ENCODE data around the gene GBX2. TPM values are rescaled to one million over a fixed set of nuclear protein-coding genes. Genes with fewer than 3 reads are reported as not detected.

Gene GBX2
- total and polyA plus RNA-seq, 7 donors = not detected

DNA sequence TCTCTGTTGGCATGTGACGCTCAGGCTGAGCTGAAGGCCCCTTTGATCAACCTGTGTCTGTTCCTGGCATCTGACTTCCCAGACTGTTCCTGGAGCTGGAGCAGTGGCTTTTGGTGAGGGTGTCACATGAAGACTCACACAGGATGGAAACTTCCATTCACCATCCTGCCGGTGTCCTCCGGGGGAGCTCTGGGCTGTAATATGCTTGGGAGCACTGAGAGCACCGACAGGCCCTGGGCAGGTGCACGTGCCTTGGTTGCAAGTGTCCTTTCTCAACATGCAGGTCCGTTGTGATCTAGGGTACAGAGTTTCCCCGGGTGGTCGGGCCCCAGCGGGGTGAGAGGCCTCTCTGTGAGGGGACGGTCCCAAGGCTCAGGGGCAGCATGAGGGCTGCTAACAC lies 24.8 kb upstream of the GBX2 start:
- no peaks in the 10 kb centered on the region for H3K4me1 ChIP-seq
- H3K27ac ChIP-seq = no peak overlapping the region
- H3K36me3 ChIP-seq (ENCODE audit: insufficient read depth in 1 of 2, low read depth in 1 of 2) = no peaks in the 10 kb centered on the region
- H3K4me3 ChIP-seq = no peak overlapping the region
- TF ChIP-seq, protein P1, sequence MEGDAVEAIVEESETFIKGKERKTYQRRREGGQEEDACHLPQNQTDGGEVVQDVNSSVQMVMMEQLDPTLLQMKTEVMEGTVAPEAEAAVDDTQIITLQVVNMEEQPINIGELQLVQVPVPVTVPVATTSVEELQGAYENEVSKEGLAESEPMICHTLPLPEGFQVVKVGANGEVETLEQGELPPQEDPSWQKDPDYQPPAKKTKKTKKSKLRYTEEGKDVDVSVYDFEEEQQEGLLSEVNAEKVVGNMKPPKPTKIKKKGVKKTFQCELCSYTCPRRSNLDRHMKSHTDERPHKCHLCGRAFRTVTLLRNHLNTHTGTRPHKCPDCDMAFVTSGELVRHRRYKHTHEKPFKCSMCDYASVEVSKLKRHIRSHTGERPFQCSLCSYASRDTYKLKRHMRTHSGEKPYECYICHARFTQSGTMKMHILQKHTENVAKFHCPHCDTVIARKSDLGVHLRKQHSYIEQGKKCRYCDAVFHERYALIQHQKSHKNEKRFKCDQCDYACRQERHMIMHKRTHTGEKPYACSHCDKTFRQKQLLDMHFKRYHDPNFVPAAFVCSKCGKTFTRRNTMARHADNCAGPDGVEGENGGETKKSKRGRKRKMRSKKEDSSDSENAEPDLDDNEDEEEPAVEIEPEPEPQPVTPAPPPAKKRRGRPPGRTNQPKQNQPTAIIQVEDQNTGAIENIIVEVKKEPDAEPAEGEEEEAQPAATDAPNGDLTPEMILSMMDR (IDR thresholded peaks at IDR 0.05) = no peak
- H3K27me3 ChIP-seq (ENCODE audit: insufficient read depth in 3 of 3, low read length in 2 of 3) = no peaks in the 10 kb centered on the region
- intact Hi-C loops (cut with DNase I) = no loop called here
- H3K9me3 ChIP-seq = no peaks in the 10 kb centered on the region
- ATAC-seq (no peak), DNase-seq (no peak)
- WGBS, 3 donors = 75 to 80% (median 76%) methylated on average over 10 of the region's 10 CpGs

DNA sequence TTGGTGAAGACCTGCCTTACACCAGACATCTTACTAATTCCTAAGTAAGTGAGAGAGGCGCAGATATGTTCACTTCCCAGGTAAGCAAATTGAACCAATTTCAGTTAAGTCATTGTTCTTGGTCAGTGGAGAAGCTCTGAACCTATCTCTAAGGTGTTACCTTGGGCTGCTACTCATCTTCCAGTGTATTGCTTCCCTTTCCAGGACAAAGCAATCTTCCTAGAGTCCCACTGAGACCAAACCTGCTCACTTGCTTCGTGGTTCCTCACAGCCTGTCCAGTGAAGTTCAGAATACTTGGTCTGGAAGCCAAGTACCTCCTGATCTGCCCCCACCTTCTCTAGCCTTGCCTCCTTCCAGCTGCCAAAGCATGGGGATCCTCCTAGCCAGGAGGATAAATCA lies 22.5 kb upstream of the GBX2 start:
- H3K27ac ChIP-seq = no peak overlapping the region
- H3K36me3 ChIP-seq (ENCODE audit: insufficient read depth in 1 of 2, low read depth in 1 of 2) = no peaks in the 10 kb centered on the region
- WGBS, 3 donors = 88 to 96% (median 90%) methylated on average over 2 of the region's 2 CpGs
- H3K4me3 ChIP-seq = no peak overlapping the region
- intact Hi-C loops (cut with DNase I) = no loop called here
- TF ChIP-seq, protein P1 (IDR thresholded peaks at IDR 0.05) = no peak
- no peaks in the 10 kb centered on the region for H3K4me1 ChIP-seq
- no peak for ATAC-seq
- H3K27me3 ChIP-seq (ENCODE audit: insufficient read depth in 3 of 3, low read length in 2 of 3) = no peaks in the 10 kb centered on the region
- DNase-seq = no peak
- no peaks in the 10 kb centered on the region for H3K9me3 ChIP-seq

DNA sequence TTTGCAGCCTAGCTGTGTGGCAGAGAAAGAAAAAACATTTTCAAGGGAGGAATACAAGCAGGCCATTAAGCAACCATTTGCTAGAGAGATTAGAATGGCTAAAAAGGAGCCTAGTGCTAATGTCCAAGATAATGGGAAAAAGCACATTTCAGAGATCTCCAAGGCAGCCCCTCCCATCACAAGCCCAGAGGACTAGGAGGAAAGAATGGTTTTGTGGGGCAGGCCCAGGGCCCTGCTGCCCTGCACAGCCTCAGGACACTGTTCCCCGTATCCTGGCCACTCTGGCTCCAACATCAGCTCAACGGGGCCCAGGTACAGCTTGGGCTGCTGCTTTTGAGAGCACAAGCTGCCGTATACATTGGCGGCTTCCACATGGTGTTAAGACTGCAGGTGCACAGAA lies 16.5 kb upstream of the GBX2 start:
- peaks cover under 1% of the 10 kb centered on the region for H3K4me1 ChIP-seq
- H3K4me3 ChIP-seq = no peak overlapping the region
- no peak for ATAC-seq
- H3K27me3 ChIP-seq (ENCODE audit: insufficient read depth in 3 of 3, low read length in 2 of 3) = peaks cover 3 to 25% (median 3%) of the 10 kb centered on the region in 3 donors
- intact Hi-C loops (cut with DNase I) = loop anchor here in 1 of 2 donors (5.0 kb wide), 1 partner anchor 382 kb away; no protein-coding TSS in a partner anchor
- no peaks in the 10 kb centered on the region for H3K9me3 ChIP-seq
- DNase-seq = no peak
- no peak overlapping the region for H3K27ac ChIP-seq
- no peaks in the 10 kb centered on the region for H3K36me3 ChIP-seq (ENCODE audit: insufficient read depth in 1 of 2, low read depth in 1 of 2)
- TF ChIP-seq, protein P1 (IDR thresholded peaks at IDR 0.05) = no peak
- 94 to 100% (median 95%) methylated on average over 4 of the region's 4 CpGs for WGBS, 3 donors

DNA sequence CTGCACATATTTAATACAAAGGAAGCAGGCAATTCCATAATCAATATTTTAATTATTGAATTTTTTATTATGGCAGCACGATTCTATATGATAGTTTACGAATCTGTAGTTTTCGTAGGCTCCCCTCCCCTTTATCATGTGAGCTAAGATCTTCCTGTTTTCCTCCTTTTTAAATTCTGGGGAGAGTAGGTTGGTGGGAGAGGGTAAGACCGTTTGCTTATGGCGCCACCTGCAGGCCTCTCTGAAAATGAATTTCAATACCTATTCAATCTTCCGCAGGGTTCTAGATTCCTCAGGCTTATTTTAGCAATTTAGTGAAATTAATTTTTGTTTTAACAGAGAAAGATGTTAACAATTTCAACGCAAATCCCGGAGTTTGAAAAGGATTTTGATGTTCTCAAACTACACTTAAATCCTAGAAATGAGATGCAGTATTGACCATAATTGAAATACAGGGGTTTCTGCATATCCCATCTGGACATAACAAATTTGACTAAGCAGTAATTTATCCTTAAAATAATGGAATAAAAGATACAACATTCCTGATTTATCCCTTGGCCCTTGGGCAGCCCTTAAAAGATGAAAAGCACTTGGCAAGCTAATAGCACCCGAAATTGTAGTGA lies 12.8 kb upstream of the GBX2 start:
- H3K4me1 ChIP-seq = peaks cover 20% of the 10 kb centered on the region
- 26 to 31% (median 29%) methylated on average over 9 of the region's 9 CpGs for WGBS, 3 donors
- TF ChIP-seq, protein P1 (IDR thresholded peaks at IDR 0.05) = peak; percentile 70
- DNase-seq (no peak), ATAC-seq (no peak)
- no peak overlapping the region for H3K4me3 ChIP-seq
- no peaks in the 10 kb centered on the region for H3K36me3 ChIP-seq (ENCODE audit: insufficient read depth in 1 of 2, low read depth in 1 of 2)
- no peaks in the 10 kb centered on the region for H3K9me3 ChIP-seq
- intact Hi-C loops (cut with DNase I) = loop anchor here in 1 of 2 donors (5.0 kb wide), 1 partner anchor 379 kb away; no protein-coding TSS in a partner anchor
- no peak overlapping the region for H3K27ac ChIP-seq
- peaks cover 3 to 62% (median 20%) of the 10 kb centered on the region in 3 donors for H3K27me3 ChIP-seq (ENCODE audit: insufficient read depth in 3 of 3, low read length in 2 of 3)
